AG04449 (cell line): ENCODE data around the gene VCAN.

ENCODE experiments used
- CTCF ChIA-PET: fragments of 350-600 bp; formaldehyde crosslinking; extraction: SDS; loops from one replicate; lab custom pipeline; 2021; ENCODE audit warnings: antibody characterized with exemption; lab: Yijun Ruan, JAX
- POLR2A ChIA-PET: fragments of 400-600, 350-600 bp; formaldehyde crosslinking; extraction: SDS; loops from one replicate; lab custom pipeline; 2020; ENCODE audit warnings: antibody characterized with exemption, inconsistent platforms; lab: Yijun Ruan, JAX
- DNase-seq: peaks from one replicate; pipeline ENCODE4 v3.0.0-alpha.2; 2010; ENCODE audit warnings: low read depth, low spot score
- H3K4me3 ChIP-seq: 2 replicates; pipeline ENCODE4 v1.5.1; 2011; ENCODE audit warnings: low read depth, mild to moderate bottlenecking, control low read depth, low read length
- TF ChIP-seq, protein P1 (sequence below): IDR thresholded peaks from one replicate; pipeline ENCODE4 v1.5.1; 2011; ENCODE audit warnings: mild to moderate bottlenecking, moderate library complexity, low read length, control low read depth, inconsistent platforms; ENCODE audit not compliant: insufficient read depth; ENCODE audit errors: missing control alignments

The VCAN gene

DNA sequence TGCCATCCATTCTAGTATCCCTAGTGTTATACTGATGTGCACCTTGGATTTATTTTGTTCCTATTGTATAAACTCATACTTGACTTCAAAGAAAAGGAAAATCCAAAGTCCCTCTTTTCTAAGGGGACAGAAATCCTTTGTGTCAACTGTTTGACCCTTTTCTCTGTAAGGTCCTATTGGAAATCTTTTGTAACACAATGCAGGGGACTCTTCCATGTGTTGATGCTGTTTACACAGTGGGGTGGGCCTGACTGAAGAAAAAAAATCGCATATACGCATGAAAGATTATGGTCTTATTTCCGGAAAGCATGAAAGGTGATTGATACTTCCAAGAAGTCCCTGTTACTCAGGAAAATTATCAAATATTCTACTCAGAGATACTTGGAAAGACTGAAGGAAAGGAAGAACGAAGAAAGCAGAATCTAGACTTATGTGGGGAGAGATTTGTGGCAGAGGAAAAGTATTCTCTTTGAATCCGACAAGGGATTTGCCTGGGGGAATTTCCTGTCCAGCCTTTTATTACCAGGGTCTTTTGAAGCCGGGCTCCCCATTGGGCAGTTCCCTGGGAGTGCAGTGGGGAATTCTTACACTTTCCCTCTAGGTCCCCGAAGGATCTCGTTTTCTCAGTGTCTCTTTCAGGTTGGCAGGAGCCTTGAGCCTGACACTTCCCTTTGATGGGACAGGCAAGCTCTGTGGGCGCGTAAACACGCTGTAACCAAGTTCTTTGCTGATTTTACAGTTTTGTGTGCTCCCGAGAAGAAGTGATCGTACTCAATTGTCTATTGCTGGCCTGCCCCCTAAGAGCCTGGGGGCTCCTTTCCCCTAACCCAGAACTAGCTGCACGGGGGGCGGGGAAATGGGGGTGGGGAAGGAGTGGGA, 779 bp upstream of the VCAN start:
- TF ChIP-seq, protein P1, sequence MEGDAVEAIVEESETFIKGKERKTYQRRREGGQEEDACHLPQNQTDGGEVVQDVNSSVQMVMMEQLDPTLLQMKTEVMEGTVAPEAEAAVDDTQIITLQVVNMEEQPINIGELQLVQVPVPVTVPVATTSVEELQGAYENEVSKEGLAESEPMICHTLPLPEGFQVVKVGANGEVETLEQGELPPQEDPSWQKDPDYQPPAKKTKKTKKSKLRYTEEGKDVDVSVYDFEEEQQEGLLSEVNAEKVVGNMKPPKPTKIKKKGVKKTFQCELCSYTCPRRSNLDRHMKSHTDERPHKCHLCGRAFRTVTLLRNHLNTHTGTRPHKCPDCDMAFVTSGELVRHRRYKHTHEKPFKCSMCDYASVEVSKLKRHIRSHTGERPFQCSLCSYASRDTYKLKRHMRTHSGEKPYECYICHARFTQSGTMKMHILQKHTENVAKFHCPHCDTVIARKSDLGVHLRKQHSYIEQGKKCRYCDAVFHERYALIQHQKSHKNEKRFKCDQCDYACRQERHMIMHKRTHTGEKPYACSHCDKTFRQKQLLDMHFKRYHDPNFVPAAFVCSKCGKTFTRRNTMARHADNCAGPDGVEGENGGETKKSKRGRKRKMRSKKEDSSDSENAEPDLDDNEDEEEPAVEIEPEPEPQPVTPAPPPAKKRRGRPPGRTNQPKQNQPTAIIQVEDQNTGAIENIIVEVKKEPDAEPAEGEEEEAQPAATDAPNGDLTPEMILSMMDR, result no peak
- no peak for DNase-seq
- POLR2A ChIA-PET, result interaction anchor here (0.9 to 1.6 kb wide), 4 partner anchors 1082 to 1135 kb away, joined by 3 to 5 read pairs (median 3); no protein-coding TSS in a partner anchor
- CTCF ChIA-PET, result interaction anchor here (1.9 kb wide), 1 partner anchor 1121 kb away, joined by 6 read pairs; no protein-coding TSS in a partner anchor
- peak overlapping the region; percentile 82 for H3K4me3 ChIP-seq

DNA sequence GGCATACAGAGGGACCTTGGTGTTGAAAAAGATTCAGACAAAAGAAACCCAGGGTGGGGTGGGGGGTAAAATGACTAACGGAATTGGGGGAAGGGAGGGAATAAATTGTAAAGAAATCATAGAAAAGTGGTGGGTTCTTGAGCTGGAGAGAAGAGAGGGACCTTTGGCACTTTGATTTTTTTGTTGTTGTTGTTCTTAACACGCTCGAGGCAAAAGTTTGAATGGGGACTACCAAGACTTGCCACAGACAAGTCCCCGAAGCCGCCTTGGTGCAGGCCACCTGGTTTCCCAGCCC, 616 bp downstream of the VCAN start:
- CTCF ChIA-PET, result interaction anchor here (0.7 to 1.9 kb wide), 6 partner anchors 42 to 1122 kb away, joined by 3 to 6 read pairs (median 3); partner anchors contain the start of genes TMEM167A and XRCC4
- POLR2A ChIA-PET, result interaction anchor here (1.2 to 1.6 kb wide), 2 partner anchors 1083 to 1122 kb away, joined by 3 to 5 read pairs; no protein-coding TSS in a partner anchor
- DNase-seq, result no peak
- TF ChIP-seq, protein P1, result no peak
- peak overlapping the region; percentile 82 for H3K4me3 ChIP-seq

DNA sequence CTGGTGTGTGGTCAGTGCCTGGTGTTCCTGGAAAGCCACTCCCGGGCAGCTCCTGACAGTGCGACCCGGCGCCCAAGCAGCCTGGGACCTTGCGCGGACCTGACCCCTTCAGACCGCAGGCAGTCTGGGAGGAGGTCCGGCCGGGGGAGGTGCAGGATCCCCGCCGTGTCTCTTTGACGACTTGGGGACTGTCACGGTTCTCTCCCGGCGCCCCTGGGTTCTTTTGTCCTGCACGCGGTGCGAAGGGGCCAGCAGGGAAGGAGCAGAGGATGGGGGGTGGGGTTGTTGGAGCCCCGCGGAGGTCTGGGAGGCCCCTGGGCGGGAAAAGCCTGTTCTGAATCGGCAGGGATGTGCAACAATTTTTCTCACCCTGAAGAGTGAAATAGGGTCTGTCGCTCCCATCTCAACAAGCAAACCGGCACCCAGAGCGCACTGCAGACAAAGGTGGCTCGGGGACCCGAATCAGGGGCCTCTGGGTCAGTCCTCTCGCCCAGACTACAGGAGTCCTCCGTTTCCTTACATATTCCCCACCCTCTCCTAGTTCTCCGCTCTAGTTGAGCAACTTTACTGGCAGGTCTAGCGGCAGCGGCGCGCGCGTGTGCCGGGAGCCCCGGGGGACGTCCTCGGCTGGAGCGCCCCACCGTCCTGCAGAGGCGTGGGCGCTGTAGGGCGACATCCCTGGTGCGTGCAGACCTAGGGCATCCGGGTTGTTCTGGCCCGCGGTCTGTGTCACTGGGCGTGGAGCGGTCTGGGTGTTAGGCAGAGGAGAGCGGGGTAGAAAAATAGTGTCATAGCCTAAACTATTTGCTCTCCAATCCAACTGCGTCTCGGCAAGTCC, 1.2 kb downstream of the VCAN start:
- TF ChIP-seq, protein P1, result no peak
- ChIA-PET CTCF (interaction anchor here (0.7 to 1.9 kb wide), 20 partner anchors 34 to 1161 kb away, joined by 3 to 7 read pairs (median 3); partner anchors contain the start of genes TMEM167A and XRCC4), POLR2A (interaction anchor here (0.7 to 1.6 kb wide), 4 partner anchors 31 to 1124 kb away, joined by 3 to 5 read pairs (median 3); no protein-coding TSS in a partner anchor)
- H3K4me3 ChIP-seq, result peak overlapping the region; percentile 82
- DNase-seq, result no peak

DNA sequence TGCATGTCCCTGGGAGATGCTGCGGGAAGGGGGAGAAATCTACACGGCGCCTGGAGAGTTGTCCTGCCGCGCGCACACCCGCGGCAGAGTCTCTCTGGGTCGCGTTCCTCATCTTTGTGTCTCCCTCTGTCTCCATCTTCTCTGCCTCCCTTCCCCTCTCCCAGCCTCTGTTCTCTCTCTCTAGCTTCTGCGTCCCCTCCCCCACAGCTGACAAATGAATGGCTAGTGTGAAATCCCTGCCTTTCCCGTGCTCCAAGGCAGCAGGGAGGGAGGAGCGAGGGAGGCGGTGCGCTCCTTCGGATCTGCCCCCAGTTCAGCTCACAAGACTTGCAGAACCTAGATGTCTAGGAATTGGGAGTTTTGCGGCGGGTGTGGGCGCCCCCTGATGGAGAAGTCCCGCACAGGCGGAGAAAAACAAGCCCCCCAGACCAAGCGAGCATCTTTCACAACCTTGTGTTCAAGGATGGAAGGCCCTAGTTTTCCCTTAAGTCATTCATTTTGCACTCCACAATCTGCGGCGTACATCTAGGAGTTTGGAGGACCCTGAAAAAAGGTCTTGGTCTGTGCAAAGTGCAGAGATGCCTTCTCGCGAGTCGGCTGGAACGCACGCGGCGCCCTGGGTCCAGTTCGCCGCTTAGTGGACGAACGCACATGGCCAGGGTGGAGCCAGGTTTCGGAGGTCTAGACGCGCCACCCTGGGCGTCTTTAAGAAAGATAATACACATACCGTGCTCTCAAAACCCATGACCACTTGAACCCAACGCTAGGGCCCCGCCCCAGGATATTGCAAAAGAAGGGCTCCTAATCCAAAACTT, 2.0 kb downstream of the VCAN start:
- H3K4me3 ChIP-seq, result peak overlapping the region; percentile 82
- ChIA-PET POLR2A (interaction anchor here (0.7 to 1.8 kb wide), 5 partner anchors 30 to 1125 kb away, joined by 3 to 5 read pairs (median 3); no protein-coding TSS in a partner anchor), CTCF (interaction anchor here (0.7 to 1.1 kb wide), 15 partner anchors 34 to 1162 kb away, joined by 3 to 7 read pairs (median 3); no protein-coding TSS in a partner anchor)
- DNase-seq, result peak; percentile 88
- TF ChIP-seq, protein P1, result peak; percentile 85

DNA sequence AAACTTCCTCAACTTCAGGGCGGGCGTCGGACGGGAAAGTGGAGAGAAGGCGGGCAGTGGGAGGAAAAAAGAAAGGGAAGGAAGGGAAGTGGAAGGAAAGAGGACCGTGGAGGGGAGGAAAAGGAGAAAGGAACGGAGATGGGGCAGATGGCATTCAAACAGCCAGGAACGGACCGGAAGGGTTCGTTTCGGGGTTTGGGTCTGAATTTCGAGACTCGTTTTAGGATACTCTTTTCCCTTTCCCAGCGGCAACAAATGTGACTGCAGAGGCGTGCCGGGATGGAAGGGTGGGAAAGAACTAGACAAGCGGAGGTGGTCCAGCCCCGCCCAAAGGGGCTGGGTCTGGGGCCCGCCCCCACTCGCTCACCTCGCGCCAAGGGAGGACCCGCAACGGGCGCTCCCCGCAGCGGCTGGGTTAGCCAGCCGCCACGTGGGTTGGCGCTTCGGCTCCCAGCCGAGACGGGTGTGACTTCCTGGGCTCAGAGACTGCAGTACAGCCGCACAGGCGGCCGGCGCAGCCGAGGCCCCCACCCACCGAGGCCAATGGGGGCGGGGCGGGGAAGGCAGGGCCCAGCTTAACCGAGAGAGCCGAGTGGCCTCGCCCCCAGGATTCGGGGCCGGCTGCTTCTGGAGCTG, 2.7 kb downstream of the VCAN start:
- ChIA-PET POLR2A (interaction anchor here (0.7 to 1.8 kb wide), 4 partner anchors 29 to 1126 kb away, joined by 3 to 5 read pairs (median 3); no protein-coding TSS in a partner anchor), CTCF (interaction anchor here (1.1 to 2.4 kb wide), 4 partner anchors 89 to 1117 kb away, joined by 3 to 11 read pairs (median 4); no protein-coding TSS in a partner anchor)
- H3K4me3 ChIP-seq, result peak overlapping the region; percentile 82
- DNase-seq, result no peak
- TF ChIP-seq, protein P1, result no peak
